Lower leg skin (tissue), 4 donors: Measurements from ENCODE around the gene TCF20. TPM values are rescaled to one million over a fixed set of nuclear protein-coding genes. Genes with fewer than 3 reads are reported as not detected.

Experiments
- DNase-seq, 2 donors: peaks; one replicate each; pipeline ENCODE4 v3.0.0-alpha.2; 2019; ENCODE audit warnings: low spot score in 2 of 2
- H3K4me3 ChIP-seq: fragments of 200-600 bp; sonication (generic); 2 replicates; pipeline ENCODE4 v1.5.1; 2017; ENCODE audit warnings: mild to moderate bottlenecking, low read depth; ENCODE audit not compliant: poor library complexity, severe bottlenecking
- POLR2A ChIP-seq, 2 donors: fragments of 450-650 bp; IDR thresholded peaks; one replicate each; pipeline ENCODE4 v1.6.1; 2016 to 2017; ENCODE audit warnings: antibody characterized with exemption in 2 of 2, mild to moderate bottlenecking in 1 of 2, moderate library complexity in 1 of 2
- WGBS, 2 donors: methylation state at CpG; one replicate each; pipeline ENCODE4 v1.1.5; 2018; 5-methylcytosine and 5-hydroxymethylcytosine counted together
- intact Hi-C: fragments of 100-400 bp; cut with DNase I; formaldehyde crosslinking; loops from one replicate; pipeline ENCODE4 v1.15.0; 2023; ENCODE audit warnings: low total_unique reads
- total RNA-seq, 4 donors: library from RNA; depleted of rRNA; stranded (reverse); fragments of >200 nt; gene quantifications; one replicate each; pipeline ENCODE4 v1.1.0, GENCODE V29; 2016
- TF ChIP-seq, protein P1 (sequence below), 3 donors: fragments of 450-650 bp; IDR thresholded peaks; one replicate each; pipeline ENCODE4 v1.5.1; 2016; ENCODE audit warnings: antibody characterized with exemption in 3 of 3, mild to moderate bottlenecking in 3 of 3, moderate library complexity in 2 of 3

Gene TCF20
- total RNA-seq, 4 donors from 2014 or later = 51.1 to 62.3 (median 58.4) TPM

- no peak for DNase-seq
- WGBS, 2 donors = 55 to 77% methylated on average over 2 of the region's 2 CpGs
- no peak overlapping the region for H3K4me3 ChIP-seq
- TF ChIP-seq POLR2A (IDR thresholded peaks at IDR 0.05) = no peak
- TF ChIP-seq, protein P1, sequence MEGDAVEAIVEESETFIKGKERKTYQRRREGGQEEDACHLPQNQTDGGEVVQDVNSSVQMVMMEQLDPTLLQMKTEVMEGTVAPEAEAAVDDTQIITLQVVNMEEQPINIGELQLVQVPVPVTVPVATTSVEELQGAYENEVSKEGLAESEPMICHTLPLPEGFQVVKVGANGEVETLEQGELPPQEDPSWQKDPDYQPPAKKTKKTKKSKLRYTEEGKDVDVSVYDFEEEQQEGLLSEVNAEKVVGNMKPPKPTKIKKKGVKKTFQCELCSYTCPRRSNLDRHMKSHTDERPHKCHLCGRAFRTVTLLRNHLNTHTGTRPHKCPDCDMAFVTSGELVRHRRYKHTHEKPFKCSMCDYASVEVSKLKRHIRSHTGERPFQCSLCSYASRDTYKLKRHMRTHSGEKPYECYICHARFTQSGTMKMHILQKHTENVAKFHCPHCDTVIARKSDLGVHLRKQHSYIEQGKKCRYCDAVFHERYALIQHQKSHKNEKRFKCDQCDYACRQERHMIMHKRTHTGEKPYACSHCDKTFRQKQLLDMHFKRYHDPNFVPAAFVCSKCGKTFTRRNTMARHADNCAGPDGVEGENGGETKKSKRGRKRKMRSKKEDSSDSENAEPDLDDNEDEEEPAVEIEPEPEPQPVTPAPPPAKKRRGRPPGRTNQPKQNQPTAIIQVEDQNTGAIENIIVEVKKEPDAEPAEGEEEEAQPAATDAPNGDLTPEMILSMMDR (IDR thresholded peaks at IDR 0.05) = no peak
- intact Hi-C loops = no loop called here
Measured at GRCh38 chr22:42297778-42298177, 27.3 kb upstream of the TCF20 start.

GRCh38 chr22:42296883-42297282 is 26.4 kb upstream of the TCF20 start:
- DNase-seq = no peak
- H3K4me3 ChIP-seq = no peak overlapping the region
- WGBS, 2 donors = 94 to 98% methylated on average over 3 of the region's 3 CpGs
- no peak for TF ChIP-seq POLR2A (IDR thresholded peaks at IDR 0.05)
- TF ChIP-seq, protein P1 (IDR thresholded peaks at IDR 0.05) = no peak
- intact Hi-C loops = no loop called here

DNA sequence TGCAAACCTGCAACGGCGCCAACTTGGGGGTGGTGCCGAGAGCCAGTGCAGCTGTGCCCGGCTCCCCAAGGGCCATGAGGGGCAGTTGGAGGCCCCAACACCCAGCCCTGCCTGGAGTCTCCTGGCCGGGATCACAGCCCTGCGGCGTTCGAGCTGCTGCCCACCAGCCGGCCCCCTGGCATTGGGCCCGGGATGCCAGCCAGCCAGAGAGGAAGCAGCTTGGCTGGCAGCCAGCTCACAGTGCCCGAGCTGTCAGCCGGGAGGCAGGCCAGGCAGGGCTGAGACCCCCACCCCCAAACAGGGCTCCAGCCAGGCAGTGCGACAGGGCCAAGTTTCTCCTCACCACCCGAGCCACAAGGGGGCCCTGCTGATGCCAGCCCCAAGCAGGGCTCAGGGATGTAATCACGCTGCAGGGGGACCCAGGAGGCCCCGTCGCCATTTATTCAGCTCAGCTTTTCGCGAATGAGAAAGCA is 26.0 kb upstream of the TCF20 start:
- intact Hi-C loops = no loop called here
- H3K4me3 ChIP-seq = no peak overlapping the region
- DNase-seq = no peak
- WGBS, 2 donors = 44 to 59% methylated on average over 13 to 19 of the region's 19 CpGs
- TF ChIP-seq, protein P1 (IDR thresholded peaks at IDR 0.05) = no peak
- no peak for TF ChIP-seq POLR2A (IDR thresholded peaks at IDR 0.05)

GRCh38 chr22:42294034-42294985 is 23.9 kb upstream of the TCF20 start:
- intact Hi-C loops = no loop called here
- DNase-seq = no peak
- H3K4me3 ChIP-seq = no peak overlapping the region
- 57% methylated on average over 22 of the region's 22 CpGs for WGBS, 2 donors
- TF ChIP-seq, protein P1 (IDR thresholded peaks at IDR 0.05) = no peak
- TF ChIP-seq POLR2A (IDR thresholded peaks at IDR 0.05) = no peak

DNA sequence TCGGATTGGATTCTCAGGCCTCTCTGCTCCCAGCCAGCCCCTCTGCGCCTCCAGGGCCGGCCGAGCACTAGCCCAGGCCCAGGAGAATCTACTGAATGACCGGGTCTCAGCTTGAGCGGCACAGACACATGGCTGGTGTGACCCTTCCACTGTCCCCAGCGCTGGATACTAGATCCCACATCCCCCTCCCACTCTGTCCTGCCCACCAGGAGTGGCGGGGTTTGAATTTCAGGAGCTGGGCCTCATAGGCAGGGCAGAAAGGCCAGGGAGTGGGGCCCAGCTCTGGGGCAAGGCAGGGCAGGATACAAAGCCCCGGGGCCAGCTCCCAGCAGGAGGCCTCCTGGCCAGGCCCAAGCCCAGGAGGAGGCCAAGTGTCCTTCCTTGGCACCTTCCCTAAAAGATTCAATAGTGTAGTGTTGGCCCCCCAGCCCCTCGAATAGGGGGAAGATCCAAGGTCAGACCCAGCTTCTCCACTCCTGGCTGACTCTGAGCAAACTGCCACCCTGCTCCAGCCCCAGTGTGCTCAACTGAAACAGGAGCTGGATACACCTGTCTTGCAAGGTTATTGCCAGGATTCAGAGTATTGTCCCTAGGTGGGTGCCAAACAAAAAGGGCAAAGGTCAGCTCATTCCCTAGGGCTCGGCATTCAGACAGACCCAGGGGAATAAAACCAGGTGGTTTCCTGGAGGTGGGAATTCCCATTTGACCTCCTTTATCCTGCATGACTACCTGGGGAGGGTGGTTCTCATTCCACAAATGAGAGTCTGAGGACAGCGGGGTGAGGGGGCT is 22.5 kb upstream of the TCF20 start:
- WGBS, 2 donors = 71 to 83% methylated on average over 9 to 12 of the region's 12 CpGs

More for the DNA sequence above, 22.5 kb upstream of the TCF20 start:
- TF ChIP-seq, protein P1 (IDR thresholded peaks at IDR 0.05) = no peak
- TF ChIP-seq POLR2A (IDR thresholded peaks at IDR 0.05) = no peak
- intact Hi-C loops = no loop called here
- no peak overlapping the region for H3K4me3 ChIP-seq
- DNase-seq = no peak
